SK-N-MC (cell line): ENCODE data around the gene ANKRD39.

ENCODE experiments used
- EZH2 ChIP-seq: fragments of 200-600 bp; sonication (generic); IDR thresholded peaks from one replicate; pipeline ENCODE4 v1.6.1; 2017; ENCODE audit warnings: antibody characterized with exemption
- POLR2AphosphoS5 ChIP-seq: IDR thresholded peaks from 2 replicates; pipeline ENCODE4 v1.6.1; 2012; ENCODE audit warnings: mild to moderate bottlenecking, low read depth, low read length, borderline replicate concordance

DNA sequence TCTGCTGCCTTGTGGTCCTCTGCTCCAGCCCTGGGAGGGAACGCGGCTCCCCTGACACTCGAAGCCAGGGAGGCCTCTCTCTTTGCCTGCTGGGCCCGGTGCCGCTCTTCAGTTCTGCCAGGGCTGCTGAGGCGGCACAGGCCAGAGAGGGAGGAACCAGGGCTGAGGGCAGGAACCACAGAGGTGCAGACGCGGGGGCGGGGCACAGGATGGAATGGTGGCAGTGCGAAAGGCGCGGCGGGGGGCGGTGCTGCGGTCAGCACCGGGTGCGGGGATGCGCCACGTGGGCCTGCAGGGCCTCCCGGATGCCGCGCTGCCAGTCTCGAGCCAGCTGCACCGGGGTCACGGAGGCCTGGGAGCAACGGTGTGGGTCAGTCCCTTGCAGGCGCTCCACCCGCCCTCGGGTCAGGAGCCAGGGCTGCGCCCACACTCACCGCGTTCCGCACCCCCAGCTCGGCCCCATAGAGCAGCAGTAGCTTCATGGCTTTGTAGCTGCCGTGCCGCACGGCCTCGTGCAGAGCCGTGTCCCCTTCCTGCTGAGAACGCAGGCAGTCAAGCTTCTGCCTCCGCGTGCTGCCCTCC lies 18.4 kb downstream of the ANKRD39 start:
- TF ChIP-seq POLR2AphosphoS5 (no peak), EZH2 (no peak)
